ENCODE results near the gene EXOSC6.
"Not testable (repeated sequence)": the region's sequence is repeated elsewhere in the genome, so short reads cannot be mapped to it uniquely, and the experiment has no call there.

The EXOSC6 gene

GRCh38 chr16:70198230-70198629 lies 53.5 kb downstream of the EXOSC6 start:
- DNase-seq, result not testable (repeated sequence)

GRCh38 chr16:70197611-70198010 lies 54.1 kb downstream of the EXOSC6 start:
- not testable (repeated sequence) for DNase-seq
